ENCODE data around the gene PARD3. TPM values are rescaled to one million over a fixed set of nuclear protein-coding genes. Genes with fewer than 3 reads are reported as not detected.
A peak's percentile ranks its signal among the peaks of the same experiment; 100 is the strongest.
"Not testable (repeated sequence)": the region's sequence is repeated elsewhere in the genome, so short reads cannot be mapped to it uniquely, and the experiment has no call there.

Gene PARD3
- total RNA-seq, 1 donor from 2014 or later, result 25.3 TPM

DNA sequence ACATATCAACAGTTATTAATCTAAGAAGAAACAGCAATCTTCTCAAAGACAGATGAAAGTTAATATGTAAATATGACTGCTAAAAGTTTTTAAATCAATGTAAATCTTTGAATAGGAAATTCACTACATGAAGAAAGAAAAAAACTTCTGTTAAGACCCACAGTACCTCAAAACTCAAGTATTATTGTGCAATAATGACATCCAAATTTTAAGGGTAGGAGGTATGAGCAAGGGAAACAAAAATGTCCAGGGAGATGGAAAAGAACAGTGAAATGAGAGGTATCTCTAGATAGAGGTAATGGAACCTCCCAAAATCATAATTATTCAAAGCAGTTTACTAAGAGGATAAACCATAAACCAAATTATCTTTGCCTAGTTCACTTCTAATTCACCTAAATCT lies 436.8 kb downstream of the PARD3 start:
- DNase-seq, result no peak
- no peak for ATAC-seq
- intact Hi-C loops (cut with micrococcal nuclease), result no loop called here

GRCh38 chr10:34377833-34378232 lies 437.3 kb downstream of the PARD3 start:
- no peak for DNase-seq
- ATAC-seq, result no peak
- intact Hi-C loops (cut with micrococcal nuclease), result no loop called here

- DNase-seq (peak; percentile 33), ATAC-seq (peak; percentile 35)
- intact Hi-C loops (cut with micrococcal nuclease), result no loop called here
These were observed 440.6 kb downstream of the PARD3 start for GRCh38 chr10:34374356-34375045.

GRCh38 chr10:34373211-34373610 lies 441.9 kb downstream of the PARD3 start:
- intact Hi-C loops (cut with micrococcal nuclease), result no loop called here
- DNase-seq, result no peak
- no peak for ATAC-seq

DNA sequence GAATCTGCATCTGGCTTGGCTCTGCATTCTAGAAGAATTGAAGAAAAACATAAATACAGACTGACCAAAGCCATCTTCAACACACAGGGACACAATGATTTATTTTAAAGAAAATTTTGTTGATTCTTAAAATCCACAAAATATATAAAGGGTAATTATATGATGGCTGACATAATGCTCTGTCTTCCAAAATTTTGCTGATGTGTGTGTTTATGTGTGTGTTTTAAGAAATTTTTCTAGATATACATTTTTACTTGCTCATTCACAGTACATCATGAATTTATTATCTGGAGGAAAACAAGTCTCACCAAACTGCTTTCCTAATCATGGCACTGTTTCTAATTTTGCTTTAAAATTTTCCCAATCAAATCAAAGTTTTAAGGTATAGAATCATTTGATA lies 442.6 kb downstream of the PARD3 start:
- no peak for DNase-seq
- intact Hi-C loops (cut with micrococcal nuclease), result no loop called here
- no peak for ATAC-seq

DNA sequence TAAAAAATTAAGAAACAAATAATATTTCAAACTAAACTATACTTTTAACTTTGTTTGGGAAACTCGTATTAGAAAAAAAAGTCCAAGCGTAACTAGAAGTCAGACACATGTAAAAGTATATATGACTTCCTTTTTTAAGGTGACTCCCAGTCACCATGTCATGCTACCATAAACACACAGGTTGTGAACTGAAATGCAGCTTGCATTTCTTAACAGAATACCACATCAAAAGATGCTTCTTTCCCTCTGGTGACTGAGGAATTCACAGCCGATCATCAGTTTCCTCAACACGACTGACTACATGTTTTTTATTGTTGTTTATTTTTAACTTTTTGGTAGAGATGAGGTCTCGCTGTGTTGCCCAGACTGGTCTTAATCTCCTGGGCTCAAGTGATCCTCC lies 445.0 kb downstream of the PARD3 start:
- DNase-seq (no peak), ATAC-seq (no peak)
- intact Hi-C loops (cut with micrococcal nuclease), result no loop called here

DNA sequence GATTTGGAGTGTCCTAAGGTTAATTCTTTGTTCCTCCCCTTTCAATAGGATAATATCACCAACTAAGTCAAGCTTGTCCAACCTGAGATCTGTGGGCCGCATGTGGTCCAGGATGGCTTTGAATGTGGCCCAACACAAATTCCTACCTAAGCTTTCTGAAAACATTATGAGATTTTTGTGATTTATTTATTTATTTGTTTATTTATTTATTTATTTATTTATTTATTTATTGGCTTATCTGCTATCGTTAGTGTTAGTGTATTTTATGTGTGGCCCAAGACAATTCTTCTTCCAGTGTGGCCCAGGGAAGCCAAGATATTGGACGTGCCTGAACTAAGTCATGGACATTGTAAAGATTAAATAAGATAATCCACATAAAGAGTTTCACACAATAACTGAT lies 446.0 kb downstream of the PARD3 start:
- no peak for ATAC-seq
- intact Hi-C loops (cut with micrococcal nuclease), result no loop called here
- DNase-seq, result no peak

GRCh38 chr10:34364253-34365037 lies 450.7 kb downstream of the PARD3 start:
- ATAC-seq, result no peak
- intact Hi-C loops (cut with micrococcal nuclease), result no loop called here
- DNase-seq, result no peak

GRCh38 chr10:34360984-34361383 lies 454.1 kb downstream of the PARD3 start:
- intact Hi-C loops (cut with micrococcal nuclease), result no loop called here
- DNase-seq (no peak), ATAC-seq (no peak)

- ATAC-seq (no peak), DNase-seq (no peak)
- intact Hi-C loops (cut with micrococcal nuclease), result no loop called here
These were observed 455.7 kb downstream of the PARD3 start for GRCh38 chr10:34359435-34359813.

- ATAC-seq, result no peak
- no peak for DNase-seq
- intact Hi-C loops (cut with micrococcal nuclease), result no loop called here
These were observed 456.2 kb downstream of the PARD3 start for GRCh38 chr10:34358729-34359434.

- DNase-seq (no peak), ATAC-seq (no peak)
- intact Hi-C loops (cut with micrococcal nuclease), result no loop called here
These were observed 458.6 kb downstream of the PARD3 start for GRCh38 chr10:34356463-34356862.

DNA sequence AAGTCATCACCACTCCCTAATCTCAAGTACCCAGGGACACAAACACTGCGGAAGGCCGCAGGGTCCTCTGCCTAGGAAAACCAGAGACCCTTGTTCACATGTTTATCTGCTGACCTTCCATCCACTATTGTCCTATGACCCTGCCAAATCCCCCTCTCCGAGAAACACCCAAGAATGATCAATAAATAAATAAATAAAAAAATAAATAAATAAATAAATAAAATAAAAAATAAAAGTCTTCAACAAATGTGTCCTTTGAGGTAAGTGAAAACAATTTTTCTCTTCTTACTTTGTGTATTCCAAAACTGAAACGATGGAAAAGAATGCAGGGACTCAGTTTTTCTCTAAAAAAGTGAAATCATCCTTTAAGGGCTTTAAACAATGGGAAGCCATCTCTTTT lies 461.6 kb downstream of the PARD3 start:
- intact Hi-C loops (cut with micrococcal nuclease); ATAC-seq; DNase-seq: not testable (repeated sequence)

GRCh38 chr10:34352599-34353204 lies 462.4 kb downstream of the PARD3 start:
- intact Hi-C loops (cut with micrococcal nuclease); DNase-seq; ATAC-seq: not testable (repeated sequence)

DNA sequence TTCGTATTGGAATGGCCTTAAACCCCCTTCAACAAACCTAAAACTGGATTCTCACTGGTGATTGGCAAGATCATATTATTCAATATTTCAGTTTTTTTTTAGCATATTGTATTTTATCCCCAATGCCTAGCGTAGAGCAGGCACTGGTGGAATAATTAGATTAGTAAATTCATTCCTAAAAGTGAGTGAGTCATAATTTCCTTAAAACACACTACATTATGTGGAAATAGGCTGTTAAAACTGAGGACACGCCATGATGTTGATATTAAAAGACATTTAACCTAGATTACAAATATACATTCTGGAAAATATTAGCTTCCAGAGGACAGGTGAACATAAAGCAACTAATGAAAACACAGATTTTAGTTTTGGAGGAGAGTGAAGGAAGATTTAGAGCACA lies 463.9 kb downstream of the PARD3 start:
- DNase-seq (no peak), ATAC-seq (no peak)
- intact Hi-C loops (cut with micrococcal nuclease), result no loop called here

DNA sequence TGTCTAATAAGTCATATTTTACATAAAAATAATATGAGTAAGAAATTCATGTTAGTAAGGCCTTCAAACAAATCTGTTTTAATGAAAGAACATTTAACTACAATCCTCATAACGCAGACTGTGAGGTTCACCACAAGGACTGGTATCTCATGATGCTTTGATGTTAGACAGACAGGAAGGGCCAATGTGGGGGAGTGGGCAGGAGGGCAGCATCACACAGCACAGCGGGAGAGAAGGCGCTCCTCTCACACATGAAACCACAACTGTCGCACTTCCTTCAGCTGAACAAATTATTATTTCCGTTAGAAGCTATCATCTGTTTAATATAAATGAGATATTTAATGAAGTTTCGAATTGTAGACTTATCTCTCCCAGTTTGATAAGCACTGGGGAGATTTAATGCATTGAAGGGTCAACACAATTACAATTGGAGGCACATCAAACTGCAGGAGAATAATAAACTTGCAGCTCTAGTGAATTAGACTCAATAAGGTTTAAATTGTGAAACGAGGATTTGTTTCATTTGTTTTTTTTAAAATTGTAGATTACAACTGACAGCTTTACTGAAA lies 466.1 kb downstream of the PARD3 start:
- DNase-seq (no peak), ATAC-seq (no peak)
- intact Hi-C loops (cut with micrococcal nuclease), result no loop called here

DNA sequence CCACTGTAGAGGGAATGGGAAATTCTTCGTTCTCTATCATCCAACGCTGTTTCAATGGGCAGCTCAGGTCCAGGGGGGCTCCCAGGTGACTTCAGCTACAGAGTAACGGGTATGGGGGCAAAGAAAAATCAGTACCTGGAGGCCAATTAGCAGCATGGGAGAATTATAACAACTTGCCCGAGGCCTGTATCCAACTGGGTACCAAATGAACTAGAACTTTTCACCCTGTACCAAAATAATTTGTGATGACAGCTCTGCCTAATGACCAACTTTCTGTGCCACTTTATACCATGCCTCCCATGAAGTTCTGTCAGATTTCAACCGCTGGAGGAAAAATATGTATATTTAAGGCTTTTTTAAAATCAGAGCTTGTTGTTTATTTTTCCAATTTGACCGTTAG lies 467.1 kb downstream of the PARD3 start:
- intact Hi-C loops (cut with micrococcal nuclease), result no loop called here
- DNase-seq, result no peak
- no peak for ATAC-seq

DNA sequence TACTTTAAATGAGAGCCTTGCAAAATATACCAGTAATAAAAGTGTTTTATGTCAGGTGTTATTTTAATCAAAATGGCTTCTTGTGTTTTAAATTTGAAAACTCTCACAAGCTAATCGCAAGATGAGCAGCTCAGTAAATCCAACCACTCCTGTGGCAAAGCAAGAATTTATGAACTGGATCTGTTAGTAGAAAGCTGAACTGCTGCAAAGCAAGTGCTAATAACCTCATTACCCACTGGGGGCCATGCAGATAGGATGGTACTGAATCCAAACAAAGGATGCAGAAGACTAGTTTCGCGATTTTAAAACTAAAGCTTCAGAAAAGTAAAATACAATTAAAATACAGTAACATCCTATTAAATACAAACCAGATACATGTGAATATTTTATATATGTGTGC lies 468.0 kb downstream of the PARD3 start:
- intact Hi-C loops (cut with micrococcal nuclease), result no loop called here
- no peak for ATAC-seq
- DNase-seq, result no peak

- DNase-seq, result no peak
- ATAC-seq, result no peak
- intact Hi-C loops (cut with micrococcal nuclease), result no loop called here
These were observed 468.5 kb downstream of the PARD3 start for GRCh38 chr10:34346516-34347100.
